Tibial nerve (tissue), 4 donors: Measurements from ENCODE around the gene UQCRFS1. TPM values are rescaled to one million over a fixed set of nuclear protein-coding genes. Genes with fewer than 3 reads are reported as not detected.

Experiments
- DNase-seq, 2 donors: peaks; one replicate each; pipeline ENCODE4 v3.0.0-alpha.2; 2019; ENCODE audit warnings: low spot score in 2 of 2
- H3K27ac ChIP-seq, 4 donors: fragments of 200-600 bp; sonication (generic) in 3 of 4; one replicate each; pipeline ENCODE4 v1.5.1; 2017 to 2019; ENCODE audit warnings: mild to moderate bottlenecking in 1 of 4
- H3K27me3 ChIP-seq, 2 donors: fragments of 200-600 bp; sonication (generic) in 1 of 2; one replicate each; pipeline versions ENCODE4 v1.5.1 to v1.6.0; 2017 to 2019
- H3K36me3 ChIP-seq, 3 donors: fragments of 200-600 bp; sonication (generic); one replicate each; pipeline ENCODE4 v1.5.1; 2018 to 2019
- H3K4me1 ChIP-seq, 4 donors: fragments of 200-600 bp; sonication (generic) in 3 of 4; one replicate each; pipeline ENCODE4 v1.5.1; 2017 to 2019
- H3K4me3 ChIP-seq, 4 donors: fragments of 200-600 bp; sonication (generic) in 3 of 4; one replicate each; pipeline ENCODE4 v1.5.1; 2017 to 2019; ENCODE audit warnings: mild to moderate bottlenecking in 1 of 4, moderate library complexity in 1 of 4
- H3K9me3 ChIP-seq, 4 donors: fragments of 200-600 bp; sonication (generic) in 3 of 4; one replicate each; pipeline ENCODE4 v1.5.1; 2017 to 2019
- CTCF ChIP-seq, 5 experiments: fragments of 200-600 bp in 3 of 5; fragments of 450-650 bp in 2 of 5; sonication (generic) in 3 of 5; IDR thresholded peaks; one replicate each; pipeline ENCODE4 v1.5.1; 2016 to 2019; ENCODE audit warnings: antibody characterized with exemption in 5 of 5, mild to moderate bottlenecking in 3 of 5, moderate library complexity in 2 of 5
- EP300 ChIP-seq, 2 donors: sonication (generic); formaldehyde crosslinking; IDR thresholded peaks; one replicate each; pipeline ENCODE4 v1.6.1; 2017; ENCODE audit warnings: antibody characterized with exemption in 2 of 2, mild to moderate bottlenecking in 1 of 2
- POLR2A ChIP-seq, 2 donors: fragments of 450-650 bp; IDR thresholded peaks; one replicate each; pipeline ENCODE4 v1.6.1; 2017; ENCODE audit warnings: antibody characterized with exemption in 2 of 2, mild to moderate bottlenecking in 2 of 2, moderate library complexity in 2 of 2
- WGBS, 2 donors: methylation state at CpG; one replicate each; pipeline ENCODE4 v1.1.5; 2018; 5-methylcytosine and 5-hydroxymethylcytosine counted together
- total RNA-seq, 4 donors: library from RNA; depleted of rRNA; stranded (reverse); fragments of >200 nt; gene quantifications; one replicate each; pipeline ENCODE4 v1.1.0, GENCODE V29; 2016

The UQCRFS1 gene
- total RNA-seq, 4 donors from 2014 or later: 14.1 to 20.1 (median 16.7) TPM

DNA sequence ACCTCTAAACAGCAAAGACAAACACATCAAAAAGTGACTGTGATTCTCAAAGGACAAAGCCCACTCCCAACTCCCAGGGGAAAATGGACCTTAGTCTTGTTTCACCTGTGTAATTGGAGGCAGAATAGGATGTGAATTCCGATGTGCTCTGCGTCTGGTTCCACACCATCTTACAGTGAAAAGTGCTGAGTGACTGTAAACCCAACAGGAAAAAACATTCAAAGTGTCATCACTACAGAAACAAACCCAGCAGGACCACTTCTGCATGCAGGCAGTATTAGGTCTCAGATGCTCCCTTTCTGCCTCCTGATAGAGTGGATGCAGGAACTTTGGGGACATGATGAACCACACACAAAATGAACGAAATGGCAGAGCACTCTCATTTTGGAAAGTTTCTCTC lies 6.5 kb downstream of the UQCRFS1 start:
- H3K27ac ChIP-seq: no peak overlapping the region
- H3K4me3 ChIP-seq: no peak overlapping the region
- H3K36me3 ChIP-seq: peaks cover 0 to 28% (median 0%) of the 10 kb centered on the region in 3 donors
- H3K9me3 ChIP-seq: no peaks in the 10 kb centered on the region
- 85 to 92% methylated on average over 3 of the region's 3 CpGs for WGBS, 2 donors
- H3K4me1 ChIP-seq: peaks cover 0 to 23% (median 10%) of the 10 kb centered on the region in 4 donors
- TF ChIP-seq POLR2A (IDR thresholded peaks at IDR 0.05) (no peak), EP300 (IDR thresholded peaks at IDR 0.05) (no peak), CTCF (IDR thresholded peaks at IDR 0.05) (no peak)
- H3K27me3 ChIP-seq: no peaks in the 10 kb centered on the region
- DNase-seq: no peak

GRCh38 chr19:29202281-29202680 lies 10.7 kb downstream of the UQCRFS1 start:
- Histone ChIP-seq H3K27me3 (no peaks in the 10 kb centered on the region), H3K4me1 (no peaks in the 10 kb centered on the region), H3K9me3 (no peaks in the 10 kb centered on the region), H3K36me3 (peaks cover 0 to 20% (median 0%) of the 10 kb centered on the region in 3 donors), H3K27ac (no peak overlapping the region), H3K4me3 (no peak overlapping the region)
- no peak for TF ChIP-seq CTCF (IDR thresholded peaks at IDR 0.05)
- no peak for TF ChIP-seq EP300 (IDR thresholded peaks at IDR 0.05)
- TF ChIP-seq POLR2A (IDR thresholded peaks at IDR 0.05): no peak
- no peak for DNase-seq
- WGBS, 2 donors: 82 to 85% methylated on average over 2 of the region's 2 CpGs

DNA sequence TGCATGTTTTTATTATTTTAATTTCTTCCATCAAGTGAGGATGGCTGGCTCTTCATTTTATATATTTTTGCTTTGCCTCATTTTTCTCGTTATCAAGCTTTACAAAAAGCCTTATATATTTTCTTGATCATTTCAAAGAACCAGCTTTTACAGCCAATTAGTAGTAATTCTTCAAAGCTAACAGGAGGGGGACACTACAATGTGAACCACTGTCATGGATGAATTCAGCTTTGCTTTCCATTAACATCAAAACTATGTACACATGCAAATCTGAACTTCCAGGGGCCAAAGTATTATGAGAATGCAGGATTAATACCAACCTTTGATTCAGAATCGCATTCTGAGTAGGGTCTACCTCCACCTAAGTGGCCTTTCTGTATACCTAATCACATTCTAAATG lies 11.1 kb downstream of the UQCRFS1 start:
- Histone ChIP-seq H3K27ac (no peak overlapping the region), H3K9me3 (no peaks in the 10 kb centered on the region), H3K27me3 (no peaks in the 10 kb centered on the region), H3K4me1 (no peaks in the 10 kb centered on the region), H3K4me3 (no peak overlapping the region), H3K36me3 (peaks cover 0 to 15% (median 0%) of the 10 kb centered on the region in 3 donors)
- TF ChIP-seq EP300 (IDR thresholded peaks at IDR 0.05): no peak
- no peak for TF ChIP-seq CTCF (IDR thresholded peaks at IDR 0.05)
- TF ChIP-seq POLR2A (IDR thresholded peaks at IDR 0.05): no peak
- DNase-seq: no peak
- 84 to 86% methylated on average over 2 of the region's 2 CpGs for WGBS, 2 donors

DNA sequence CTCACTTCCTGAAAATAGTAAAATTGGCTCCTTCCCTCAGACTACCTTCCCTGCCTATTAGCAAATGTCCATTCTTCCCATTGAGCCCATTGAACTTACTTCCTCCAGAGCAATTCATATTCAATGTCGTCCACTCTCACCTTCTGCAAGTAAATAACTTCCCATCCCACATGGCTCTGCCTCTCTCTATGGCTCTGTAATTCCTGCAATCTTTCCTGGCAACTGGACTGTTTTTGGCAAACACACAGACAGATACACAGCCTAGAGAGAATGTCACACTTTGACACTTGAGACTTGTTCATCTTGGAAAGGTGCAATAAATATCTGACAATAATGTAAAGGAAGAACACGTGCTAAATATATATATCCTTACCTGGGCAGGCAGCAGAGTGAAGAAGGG lies 18.3 kb downstream of the UQCRFS1 start:
- TF ChIP-seq EP300 (IDR thresholded peaks at IDR 0.05) (no peak), CTCF (IDR thresholded peaks at IDR 0.05) (no peak), POLR2A (IDR thresholded peaks at IDR 0.05) (no peak)
- Histone ChIP-seq H3K9me3 (no peaks in the 10 kb centered on the region), H3K36me3 (no peaks in the 10 kb centered on the region), H3K27ac (no peak overlapping the region), H3K27me3 (no peaks in the 10 kb centered on the region), H3K4me1 (no peaks in the 10 kb centered on the region), H3K4me3 (no peak overlapping the region)
- DNase-seq: no peak
- 45 to 52% methylated on average over 2 of the region's 2 CpGs for WGBS, 2 donors

GRCh38 chr19:29193155-29193554 lies 19.8 kb downstream of the UQCRFS1 start:
- WGBS, 2 donors: 70 to 72% methylated on average over 5 of the region's 5 CpGs
- TF ChIP-seq CTCF (IDR thresholded peaks at IDR 0.05): no peak
- no peak for TF ChIP-seq EP300 (IDR thresholded peaks at IDR 0.05)
- no peak for TF ChIP-seq POLR2A (IDR thresholded peaks at IDR 0.05)
- Histone ChIP-seq H3K27ac (no peak overlapping the region), H3K27me3 (no peaks in the 10 kb centered on the region), H3K4me3 (no peak overlapping the region), H3K4me1 (no peaks in the 10 kb centered on the region), H3K36me3 (no peaks in the 10 kb centered on the region), H3K9me3 (no peaks in the 10 kb centered on the region)
- no peak for DNase-seq
